Stomach (tissue), 9 donors: ENCODE results near the gene RPL5. TPM values are rescaled to one million over a fixed set of nuclear protein-coding genes. Genes with fewer than 3 reads are reported as not detected.

ENCODE experiments used
- DNase-seq, 2 donors: peaks; one replicate each; pipeline versions ENCODE4 v3.0.0 to v3.0.0-alpha.2; 2013 to 2019
- H3K27ac ChIP-seq, 5 donors: fragments of 200-600 bp in 4 of 5; sonication (generic) in 4 of 5; one replicate each; pipeline ENCODE4 v1.5.1; 2013 to 2019; ENCODE audit warnings: mild to moderate bottlenecking in 1 of 5, moderate library complexity in 1 of 5
- H3K27me3 ChIP-seq, 3 donors: fragments of 200-600 bp; sonication (generic); one replicate each; pipeline ENCODE4 v1.5.1; 2017 to 2019; ENCODE audit warnings: mixed run types in 1 of 3
- H3K36me3 ChIP-seq, 4 donors: fragments of 200-600 bp; sonication (generic); 1 replicate in 3 of 4; 2 replicates in 1 of 4; pipeline ENCODE4 v1.5.1; 2016 to 2019
- H3K4me1 ChIP-seq, 4 donors: fragments of 200-600 bp; sonication (generic); one replicate each; pipeline ENCODE4 v1.5.1; 2016 to 2019
- H3K4me3 ChIP-seq, 4 donors: fragments of 200-600 bp; sonication (generic) in 3 of 4; one replicate each; pipeline ENCODE4 v1.5.1; 2016 to 2019; ENCODE audit warnings: mild to moderate bottlenecking in 1 of 4
- H3K9me3 ChIP-seq, 4 donors: fragments of 200-600 bp; sonication (generic); one replicate each; pipeline ENCODE4 v1.5.1; 2016 to 2019
- CTCF ChIP-seq, 7 experiments: fragments of 450-650 bp in 4 of 7; fragments of 200-600 bp in 3 of 7; sonication (generic) in 3 of 7; IDR thresholded peaks; one replicate each; pipeline ENCODE4 v1.5.1; 2016 to 2019; ENCODE audit warnings: antibody characterized with exemption in 7 of 7, control low read depth in 2 of 7, mild to moderate bottlenecking in 1 of 7
- EP300 ChIP-seq: sonication (generic); formaldehyde crosslinking; IDR thresholded peaks from one replicate; pipeline ENCODE4 v1.6.1; 2017; ENCODE audit warnings: antibody characterized with exemption
- POLR2A ChIP-seq, 4 donors: fragments of 450-650 bp; IDR thresholded peaks; one replicate each; pipeline ENCODE4 v1.6.1; 2016; ENCODE audit warnings: antibody characterized with exemption in 4 of 4, control low read depth in 2 of 4, mild to moderate bottlenecking in 1 of 4, moderate library complexity in 1 of 4
- POLR2AphosphoS5 ChIP-seq, 3 donors: sonication (generic); formaldehyde crosslinking; IDR thresholded peaks; one replicate each; pipeline ENCODE4 v1.6.1; 2016; ENCODE audit warnings: antibody characterized with exemption in 3 of 3
- WGBS, 5 donors: extraction: QIAGEN DNeasy Blood & Tissue Kit in 3 of 5; methylation state at CpG; one replicate each; pipeline versions ENCODE4 v1.1.5 to v1.1.7; 2013 to 2018; 5-methylcytosine and 5-hydroxymethylcytosine counted together
- intact Hi-C: fragments of 100-400 bp; cut with DNase I; formaldehyde crosslinking; loops from one replicate; pipeline ENCODE4 v1.15.1; 2023; ENCODE audit warnings: low total_unique reads
- polyA plus RNA-seq, 3 donors: library from polyadenylated mRNA; stranded (reverse); fragments of 200-250 nt; gene quantifications; one replicate each; pipeline ENCODE4 v1.2.3, GENCODE V29; 2013
- total RNA-seq, 5 donors: library from RNA; depleted of rRNA; stranded (reverse); fragments of >200 nt; gene quantifications; one replicate each; pipeline versions ENCODE4 v1.1.0 to v1.2.3, GENCODE V29; 2014 to 2016
- donor health status: healthy with polysubstance abuse.
- donor health status: Bipolar disorder and iron deficiency.
- donor health status: healthy.

Gene RPL5
- total and polyA plus RNA-seq, 8 donors = 1,447 to 2,593 (median 1,749) TPM

- peaks cover 15 to 50% (median 33%) of the 10 kb centered on the region in 4 donors for H3K4me1 ChIP-seq
- DNase-seq = no peak
- intact Hi-C loops = no loop called here
- TF ChIP-seq POLR2A (IDR thresholded peaks at IDR 0.05) = no peak
- TF ChIP-seq EP300 = no peak
- no peak for TF ChIP-seq POLR2AphosphoS5 (IDR thresholded peaks at IDR 0.05)
- no peak for TF ChIP-seq CTCF (IDR thresholded peaks at IDR 0.05)
- H3K27ac ChIP-seq = no peak overlapping the region
- no peak overlapping the region for H3K4me3 ChIP-seq
- H3K27me3 ChIP-seq = no peaks in the 10 kb centered on the region
- H3K36me3 ChIP-seq = peaks cover 66 to 95% (median 91%) of the 10 kb centered on the region in 4 donors
- 58 to 70% (median 64%) methylated on average over 5 of the region's 5 CpGs for WGBS, 5 donors
- no peaks in the 10 kb centered on the region for H3K9me3 ChIP-seq
Observed at GRCh38 chr1:92840600-92840999, 8.8 kb downstream of the RPL5 start.

- WGBS, 5 donors = 81 to 90% (median 85%) methylated on average over 4 of the region's 4 CpGs
- no peak for TF ChIP-seq EP300
- TF ChIP-seq CTCF (IDR thresholded peaks at IDR 0.05) = no peak
- no peak for TF ChIP-seq POLR2AphosphoS5 (IDR thresholded peaks at IDR 0.05)
- no peak for TF ChIP-seq POLR2A (IDR thresholded peaks at IDR 0.05)
- intact Hi-C loops = no loop called here
- peaks cover 59 to 83% (median 77%) of the 10 kb centered on the region in 4 donors for H3K36me3 ChIP-seq
- H3K27me3 ChIP-seq = no peaks in the 10 kb centered on the region
- DNase-seq = no peak
- H3K9me3 ChIP-seq = no peaks in the 10 kb centered on the region
- H3K27ac ChIP-seq = no peak overlapping the region
- H3K4me3 ChIP-seq = no peak overlapping the region
- H3K4me1 ChIP-seq = peaks cover 13 to 32% (median 22%) of the 10 kb centered on the region in 4 donors
Observed at GRCh38 chr1:92842082-92843045, 10.5 kb downstream of the RPL5 start.

- Histone ChIP-seq H3K36me3 (peaks cover 52 to 76% (median 70%) of the 10 kb centered on the region in 4 donors), H3K27me3 (no peaks in the 10 kb centered on the region), H3K4me1 (peaks cover 7 to 26% (median 16%) of the 10 kb centered on the region in 4 donors), H3K9me3 (no peaks in the 10 kb centered on the region), H3K27ac (no peak overlapping the region), H3K4me3 (no peak overlapping the region)
- WGBS, 5 donors = 36 to 43% (median 42%) methylated on average over 2 of the region's 2 CpGs
- no peak for TF ChIP-seq CTCF (IDR thresholded peaks at IDR 0.05)
- no peak for TF ChIP-seq POLR2A (IDR thresholded peaks at IDR 0.05)
- no peak for TF ChIP-seq EP300
- no peak for DNase-seq
- intact Hi-C loops = no loop called here
Observed at GRCh38 chr1:92843046-92843423, 11.2 kb downstream of the RPL5 start.

- no peaks in the 10 kb centered on the region for H3K27me3 ChIP-seq
- H3K36me3 ChIP-seq = peaks cover 45 to 70% (median 64%) of the 10 kb centered on the region in 4 donors
- peaks cover 3 to 19% (median 10%) of the 10 kb centered on the region in 4 donors for H3K4me1 ChIP-seq
- H3K4me3 ChIP-seq = no peak overlapping the region
- DNase-seq = no peak
- TF ChIP-seq EP300 (no peak), POLR2AphosphoS5 (IDR thresholded peaks at IDR 0.05) (no peak), POLR2A (IDR thresholded peaks at IDR 0.05) (no peak), CTCF (IDR thresholded peaks at IDR 0.05) (no peak)
- no peak overlapping the region for H3K27ac ChIP-seq
- WGBS, 5 donors = 91 to 94% (median 93%) methylated on average over 8 of the region's 8 CpGs
- intact Hi-C loops = no loop called here
- no peaks in the 10 kb centered on the region for H3K9me3 ChIP-seq
Observed at GRCh38 chr1:92843429-92844352, 11.9 kb downstream of the RPL5 start.
